H1 (cell line): ENCODE data around the gene C22orf39. TPM values are rescaled to one million over a fixed set of nuclear protein-coding genes. Genes with fewer than 3 reads are reported as not detected.

Experiments used
- CTCF ChIA-PET: fragments of 300-600 bp; sonication (Branson Sonifier 250); formaldehyde crosslinking; loops from one replicate; lab custom pipeline; 2021; ENCODE audit not compliant: partially characterized antibody; lab: Charles Lee
- POLR2A ChIA-PET: fragments of 300-600 bp; sonication (Branson Sonifier 250); formaldehyde crosslinking; loops from one replicate; lab custom pipeline; 2021; ENCODE audit warnings: inconsistent platforms; ENCODE audit not compliant: partially characterized antibody; lab: Charles Lee
- DNase-seq, 2 experiments: peaks; one replicate each; pipeline versions ENCODE4 v3.0.0 to v3.0.0-alpha.2; 2010 to 2022; ENCODE audit warnings: low spot score in 2 of 2, low read depth in 1 of 2, mixed read lengths in 1 of 2
- FAIRE-seq: peaks from 2 replicates; lab custom pipeline; 2011; peaks lifted over from hg19 to GRCh38; lab: Jason Lieb, UNC
- H2AFZ ChIP-seq: 2 replicates; pipeline ENCODE4 v1.8.1; 2012; ENCODE audit warnings: low read length, inconsistent platforms
- H2AK5ac ChIP-seq: 2 replicates; pipeline ENCODE4 v1.6.1; 2013; ENCODE audit warnings: low read depth, low read length
- H2BK120ac ChIP-seq: replicated peaks from 2 replicates; pipeline ENCODE3; 2013; ENCODE audit warnings: low read depth, low read length, inconsistent platforms
- H2BK12ac ChIP-seq: 2 replicates; pipeline ENCODE4 v1.6.1; 2013; ENCODE audit warnings: low read depth, low read length
- H2BK15ac ChIP-seq: 2 replicates; pipeline ENCODE4 v1.6.1; 2013; ENCODE audit warnings: low read length
- H2BK20ac ChIP-seq: 2 replicates; pipeline ENCODE4 v1.6.1; 2013; ENCODE audit warnings: low read length
- H2BK5ac ChIP-seq: 2 replicates; pipeline ENCODE4 v1.6.1; 2013; ENCODE audit warnings: low read depth, low read length
- H3K14ac ChIP-seq: 2 replicates; pipeline ENCODE4 v1.6.1; 2013; ENCODE audit warnings: inconsistent platforms; ENCODE audit not compliant: insufficient read length
- H3K18ac ChIP-seq: 2 replicates; pipeline ENCODE4 v1.6.1; 2013; ENCODE audit warnings: low read length; ENCODE audit errors: extremely low read depth
- H3K23ac ChIP-seq: 2 replicates; pipeline ENCODE4 v1.6.1; 2013; ENCODE audit warnings: inconsistent platforms; ENCODE audit not compliant: insufficient read length
- H3K23me2 ChIP-seq: 2 replicates; pipeline ENCODE4 v1.6.1; 2013; ENCODE audit warnings: low read depth, low read length
- H3K27ac ChIP-seq: 2 replicates; pipeline ENCODE4 v1.6.1; 2011; ENCODE audit warnings: low read depth, low read length, inconsistent platforms
- H3K27me3 ChIP-seq, 4 experiments: replicated peaks in 1 of 4; 1 replicate in 1 of 4; 2 replicates in 3 of 4; pipeline versions ENCODE4 v1.6.1 to v1.8.1; 2011 to 2013; ENCODE audit warnings: low read length in 3 of 4, mild to moderate bottlenecking in 3 of 4, inconsistent platforms in 2 of 4, mixed read lengths in 2 of 4, moderate library complexity in 1 of 4; ENCODE audit not compliant: control insufficient read depth in 3 of 4, insufficient read depth in 3 of 4; ENCODE audit errors: extremely low read depth in 1 of 4
- H3K36me3 ChIP-seq, 4 experiments: 2 replicates each; pipeline versions ENCODE4 v1.6.1 to v1.8.1; 2011 to 2013; ENCODE audit warnings: mild to moderate bottlenecking in 4 of 4, low read length in 3 of 4, moderate library complexity in 2 of 4, control low read depth in 1 of 4, inconsistent platforms in 1 of 4; ENCODE audit not compliant: insufficient read depth in 4 of 4, control insufficient read depth in 2 of 4
- H3K4ac ChIP-seq: replicated peaks from 2 replicates; pipeline ENCODE3; 2013; ENCODE audit warnings: low read length, low read depth, mixed read lengths, inconsistent platforms; ENCODE audit not compliant: insufficient read length
- H3K4me1 ChIP-seq, 4 experiments: replicated peaks in 1 of 4; 1 replicate in 1 of 4; 2 replicates in 3 of 4; pipeline versions ENCODE4 v1.6.1 to v1.8.1; 2011 to 2013; ENCODE audit warnings: low read length in 3 of 4, inconsistent platforms in 2 of 4, mixed read lengths in 1 of 4; ENCODE audit not compliant: insufficient read depth in 4 of 4, control insufficient read depth in 3 of 4
- H3K4me2 ChIP-seq, 2 experiments: 2 replicates each; pipeline versions ENCODE4 v1.6.1 to v1.8.1; 2011 to 2013; ENCODE audit warnings: low read depth in 2 of 2, low read length in 2 of 2, control low read depth in 1 of 2, inconsistent platforms in 1 of 2, mild to moderate bottlenecking in 1 of 2; ENCODE audit not compliant: insufficient read depth in 1 of 2
- H3K4me3 ChIP-seq, 4 experiments: fragments of 200-600, 300-600 bp in 1 of 4; sonication (generic), shearing (Covaris generic), sonication (Bioruptor Twin) in 1 of 4; 2 replicates each; pipeline versions ENCODE4 v1.5.1 to v1.8.1; 2011 to 2016; ENCODE audit warnings: low read length in 4 of 4, low read depth in 3 of 4, control low read depth in 2 of 4, inconsistent platforms in 2 of 4, mild to moderate bottlenecking in 2 of 4, mixed read lengths in 1 of 4, moderate library complexity in 1 of 4; ENCODE audit not compliant: insufficient read depth in 2 of 4; ENCODE audit errors: extremely low read depth in 1 of 4
- H3K56ac ChIP-seq: replicated peaks from 2 replicates; pipeline ENCODE3; 2013; ENCODE audit warnings: low read depth, mild to moderate bottlenecking, mixed read lengths, low read length, inconsistent platforms; ENCODE audit not compliant: insufficient read length
- H3K79me1 ChIP-seq: 2 replicates; pipeline ENCODE4 v1.6.1; 2013; ENCODE audit warnings: low read depth, low read length, control low read depth
- H3K79me2 ChIP-seq, 2 experiments: 2 replicates each; pipeline versions ENCODE4 v1.6.1 to v1.8.1; 2012 to 2013; ENCODE audit warnings: low read length in 2 of 2, mild to moderate bottlenecking in 2 of 2, inconsistent platforms in 1 of 2; ENCODE audit not compliant: insufficient read depth in 2 of 2, control insufficient read depth in 1 of 2
- H3K9ac ChIP-seq, 4 experiments: replicated peaks in 1 of 4; 1 replicate in 1 of 4; 2 replicates in 3 of 4; pipeline versions ENCODE4 v1.6.1 to v1.8.1; 2011 to 2013; ENCODE audit warnings: low read depth in 3 of 4, low read length in 3 of 4, control low read depth in 2 of 4, mild to moderate bottlenecking in 2 of 4, moderate library complexity in 2 of 4, inconsistent platforms in 1 of 4; ENCODE audit errors: extremely low read depth in 1 of 4
- H3K9me3 ChIP-seq, 2 experiments: 2 replicates each; pipeline versions ENCODE4 v1.6.1 to v1.8.1; 2012 to 2013; ENCODE audit warnings: mild to moderate bottlenecking in 2 of 2, moderate library complexity in 2 of 2, control low read depth in 1 of 2, inconsistent platforms in 1 of 2, low read depth in 1 of 2, low read length in 1 of 2, mixed read lengths in 1 of 2; ENCODE audit not compliant: insufficient read depth in 2 of 2
- H4K20me1 ChIP-seq, 2 experiments: replicated peaks in 1 of 2; 2 replicates each; pipeline versions ENCODE3 to v1.8.1; 2011 to 2013; ENCODE audit warnings: inconsistent platforms in 2 of 2, low read length in 2 of 2, mild to moderate bottlenecking in 1 of 2; ENCODE audit not compliant: insufficient read depth in 2 of 2, control insufficient read depth in 1 of 2
- H4K5ac ChIP-seq: 2 replicates; pipeline ENCODE4 v1.6.1; 2013; ENCODE audit warnings: low read length, low read depth, mixed read lengths, inconsistent platforms; ENCODE audit not compliant: insufficient read length
- H4K8ac ChIP-seq: 2 replicates; pipeline ENCODE4 v1.8.0; 2013; ENCODE audit warnings: mild to moderate bottlenecking, moderate library complexity, low read length, inconsistent platforms; ENCODE audit not compliant: insufficient read depth; ENCODE audit errors: extremely low read depth
- H4K91ac ChIP-seq: replicated peaks from 2 replicates; pipeline ENCODE3; 2013; ENCODE audit warnings: low read length, mixed read lengths, inconsistent platforms; ENCODE audit not compliant: insufficient read length
- ATF2 ChIP-seq: IDR thresholded peaks from 2 replicates; pipeline ENCODE4 v1.6.1; 2012; ENCODE audit warnings: low read length, inconsistent platforms
- BRCA1 ChIP-seq: IDR thresholded peaks from 2 replicates; pipeline ENCODE4 v1.6.1; 2012; ENCODE audit warnings: low read depth, low read length, improper control_type of control experiment
- E2F6 ChIP-seq: IDR thresholded peaks from 2 replicates; pipeline ENCODE4 v1.6.1; 2012; ENCODE audit warnings: inconsistent platforms
- EZH2 ChIP-seq: fragments of 200-600 bp; sonication (generic); IDR thresholded peaks from 2 replicates; pipeline ENCODE4 v1.7.1; 2012; ENCODE audit warnings: low read depth, mild to moderate bottlenecking, moderate library complexity, low read length, inconsistent platforms; ENCODE audit not compliant: severe bottlenecking
- GTF2F1 ChIP-seq: IDR thresholded peaks from 2 replicates; pipeline ENCODE4 v1.6.1; 2012; ENCODE audit warnings: low read depth, low read length, improper control_type of control experiment, borderline replicate concordance
- HDAC6 ChIP-seq: IDR thresholded peaks from one replicate; pipeline ENCODE4 v1.7.1; 2012; ENCODE audit warnings: low read depth, mild to moderate bottlenecking, inconsistent platforms, low read length, moderate library complexity
- KDM5A ChIP-seq: fragments of 200-600 bp; IDR thresholded peaks from 2 replicates; pipeline ENCODE4 v1.7.1; 2012; ENCODE audit warnings: mild to moderate bottlenecking, low read length, inconsistent platforms, mixed read lengths
- RAD21 ChIP-seq, 2 experiments: IDR thresholded peaks in 1 of 2; conservative IDR thresholded peaks in 1 of 2; 2 replicates each; pipeline ENCODE4 v1.6.1; 2011; ENCODE audit warnings: low read depth in 2 of 2, low read length in 2 of 2, improper control_type of control experiment in 1 of 2, inconsistent platforms in 1 of 2, mild to moderate bottlenecking in 1 of 2, moderate library complexity in 1 of 2
- RBBP5 ChIP-seq: IDR thresholded peaks from 2 replicates; pipeline ENCODE4 v1.7.1; 2012; ENCODE audit warnings: low read depth, mild to moderate bottlenecking, inconsistent platforms, low read length, moderate library complexity, borderline replicate concordance
- RXRA ChIP-seq: IDR thresholded peaks from 2 replicates; pipeline ENCODE4 v1.6.1; 2011; ENCODE audit warnings: low read depth, mild to moderate bottlenecking, low read length, moderate library complexity; ENCODE audit not compliant: insufficient read depth
- SIX5 ChIP-seq: IDR thresholded peaks from 2 replicates; pipeline ENCODE4 v1.6.1; 2011; ENCODE audit warnings: mild to moderate bottlenecking, low read depth, low read length
- WGBS, 2 experiments: shearing (Covaris generic) in 1 of 2; methylation state at CpG; one replicate each; pipeline versions ENCODE4 v1.1.6 to v1.1.7; 2013 to 2015; ENCODE audit warnings: low lambda C conversion rate in 2 of 2, mixed read lengths in 2 of 2, inconsistent platforms in 1 of 2, low coverage in 1 of 2, missing lambda C conversion rate in 1 of 2; ENCODE audit not compliant: insufficient replicate concordance in 2 of 2, insufficient coverage in 1 of 2, insufficient read length in 1 of 2; ENCODE audit errors: extremely low coverage in 1 of 2, missing lambda C conversion rate in 1 of 2; 5-methylcytosine and 5-hydroxymethylcytosine counted together
- polyA plus RNA-seq, 7 experiments: library from polyadenylated mRNA; depleted of rRNA in 3 of 7; stranded (reverse) in 5 of 7; unstranded in 2 of 7; fragments of >200 nt in 5 of 7; fragments of 200-250 nt in 2 of 7; gene quantifications; 1 replicate in 5 of 7; 2 replicates in 1 of 7; 4 replicates in 1 of 7; pipeline versions ENCODE4 v1.2.1 to v1.2.3, GENCODE V29; 2011 to 2013; ENCODE audit warnings: missing spikeins in 2 of 7, mixed read lengths in 2 of 7
- total RNA-seq: library from RNA; stranded (reverse); fragmentation: NEBNext Ultra II Directional; extraction: Animal tissue kit (Norgen Biotek cat#: 25700); gene quantifications from 2 replicates; pipeline ENCODE4 v1.2.1, GENCODE V29; 2021

Gene C22orf39
- total and polyA plus RNA-seq, 2 of the 8 experiments (the other 6 are each of a cell fraction or from before 2014, with no cell fraction given) = 22.7 to 27.7 TPM

- Histone ChIP-seq H3K4ac (no peak overlapping the region), H2BK12ac (no peak overlapping the region), H3K14ac (no peak overlapping the region), H3K36me3 (no peaks in the 10 kb centered on the region; a peak in 2 of 8 replicates), H3K23me2 (no peaks in the 10 kb centered on the region; the same call in 1 of the 2 replicates), H3K18ac (no peak overlapping the region), H3K23ac (no peak overlapping the region), H4K91ac (no peak overlapping the region), H3K56ac (no peak overlapping the region), H3K4me2 (no peak overlapping the region), H2AFZ (no peak overlapping the region), H3K4me3 (no peak overlapping the region), H3K79me1 (peaks cover 23% of the 10 kb centered on the region), H2BK15ac (no peak overlapping the region), H3K27ac (no peak overlapping the region), H3K79me2 (peaks cover 28 to 98% of the 10 kb centered on the region in 2 experiments), H2BK20ac (no peak overlapping the region), H3K27me3 (no peaks in the 10 kb centered on the region), H2BK120ac (no peak overlapping the region), H2AK5ac (no peak overlapping the region), H3K9me3 (no peaks in the 10 kb centered on the region), H3K9ac (no peak overlapping the region), H4K20me1 (peaks cover 19 to 30% of the 10 kb centered on the region in 2 experiments), H3K4me1 (peaks cover 0 to 20% (median 7%) of the 10 kb centered on the region in 4 experiments; a peak in 6 of 7 replicates), H4K8ac (no peak overlapping the region), H4K5ac (no peak overlapping the region), H2BK5ac (no peak overlapping the region)
- ChIA-PET POLR2A (interaction anchor here (0.7 to 4.8 kb wide), 6 partner anchors 11 to 212 kb away, joined by 3 to 38 read pairs (median 4); partner anchors contain the start of genes HIRA and MRPL40), CTCF (interaction anchor here (0.9 to 1.3 kb wide), 3 partner anchors 9 to 82 kb away, joined by 3 to 4 read pairs (median 3); no protein-coding TSS in a partner anchor)
- WGBS, 2 experiments = 93% methylated on average over 6 of the region's 6 CpGs; no CpG with 5 or more reads in 1 of the 2 experiments
- no peak for DNase-seq
- no peak for FAIRE-seq
- TF ChIP-seq BRCA1 = no peak
- TF ChIP-seq RBBP5 = no peak
- TF ChIP-seq ATF2 = no peak
- TF ChIP-seq HDAC6 = no peak
- no peak for TF ChIP-seq EZH2
- TF ChIP-seq E2F6 = no peak
- no peak for TF ChIP-seq KDM5A
- no peak for TF ChIP-seq RAD21 (IDR thresholded peaks at IDR 0.05 in 1 of 2, conservative IDR thresholded peaks at IDR 0.05 in 1 of 2; ENCODE audit: low read depth in 2 of 2, low read length in 2 of 2)
- no peak for TF ChIP-seq GTF2F1
- no peak for TF ChIP-seq SIX5
- no peak for TF ChIP-seq RXRA
Observed at GRCh38 chr22:19420321-19420720, 27.2 kb downstream of the C22orf39 start.
